GM21381 (cell line): ENCODE measurements around the gene EIF4G1.

Source experiments
- ATAC-seq: cut with Tn5 transposase; IDR thresholded peaks from one replicate; pipeline ENCODE4 v1.9.1; 2021; ENCODE audit warnings: mild to moderate bottlenecking, moderate library complexity; ENCODE audit not compliant: unreplicated experiment

The EIF4G1 gene

DNA sequence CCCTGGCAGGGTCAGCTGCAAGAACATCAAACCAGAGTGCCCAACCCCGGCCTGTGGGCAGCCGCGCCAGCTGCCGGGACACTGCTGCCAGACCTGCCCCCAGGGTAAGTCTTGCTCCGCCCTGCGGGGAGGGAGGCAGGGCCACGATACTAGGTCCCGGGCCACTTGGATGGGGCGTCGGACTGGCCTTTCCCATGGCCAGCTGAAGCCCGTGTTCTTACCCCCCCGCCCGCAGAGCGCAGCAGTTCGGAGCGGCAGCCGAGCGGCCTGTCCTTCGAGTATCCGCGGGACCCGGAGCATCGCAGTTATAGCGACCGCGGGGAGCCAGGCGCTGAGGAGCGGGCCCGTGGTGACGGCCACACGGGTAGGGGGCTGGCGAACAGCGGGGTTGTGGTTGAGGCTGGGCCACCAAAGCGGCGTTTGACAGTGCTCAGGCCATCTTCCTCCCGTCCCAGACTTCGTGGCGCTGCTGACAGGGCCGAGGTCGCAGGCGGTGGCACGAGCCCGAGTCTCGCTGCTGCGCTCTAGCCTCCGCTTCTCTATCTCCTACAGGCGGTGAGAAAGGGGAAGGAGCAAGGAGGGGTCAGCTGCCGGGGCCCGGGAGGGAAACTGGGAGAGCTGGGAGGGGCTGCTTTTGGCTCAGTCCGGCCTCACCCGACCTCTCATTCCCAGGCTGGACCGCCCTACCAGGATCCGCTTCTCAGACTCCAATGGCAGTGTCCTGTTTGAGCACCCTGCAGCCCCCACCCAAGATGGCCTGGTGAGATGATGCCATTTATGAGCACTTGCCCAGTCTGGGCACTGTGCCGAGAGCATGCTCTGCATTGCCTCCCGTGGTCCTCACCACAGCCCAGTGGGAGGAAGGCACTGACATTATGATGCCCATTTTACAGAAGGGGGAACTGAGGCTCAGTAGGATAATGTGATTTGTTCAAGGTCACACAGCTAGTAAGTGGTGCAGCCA lies 67.1 kb downstream of the EIF4G1 start:
- no peak for ATAC-seq

- no peak for ATAC-seq
Observed at GRCh38 chr3:184382326-184383032, 68.1 kb downstream of the EIF4G1 start.

DNA sequence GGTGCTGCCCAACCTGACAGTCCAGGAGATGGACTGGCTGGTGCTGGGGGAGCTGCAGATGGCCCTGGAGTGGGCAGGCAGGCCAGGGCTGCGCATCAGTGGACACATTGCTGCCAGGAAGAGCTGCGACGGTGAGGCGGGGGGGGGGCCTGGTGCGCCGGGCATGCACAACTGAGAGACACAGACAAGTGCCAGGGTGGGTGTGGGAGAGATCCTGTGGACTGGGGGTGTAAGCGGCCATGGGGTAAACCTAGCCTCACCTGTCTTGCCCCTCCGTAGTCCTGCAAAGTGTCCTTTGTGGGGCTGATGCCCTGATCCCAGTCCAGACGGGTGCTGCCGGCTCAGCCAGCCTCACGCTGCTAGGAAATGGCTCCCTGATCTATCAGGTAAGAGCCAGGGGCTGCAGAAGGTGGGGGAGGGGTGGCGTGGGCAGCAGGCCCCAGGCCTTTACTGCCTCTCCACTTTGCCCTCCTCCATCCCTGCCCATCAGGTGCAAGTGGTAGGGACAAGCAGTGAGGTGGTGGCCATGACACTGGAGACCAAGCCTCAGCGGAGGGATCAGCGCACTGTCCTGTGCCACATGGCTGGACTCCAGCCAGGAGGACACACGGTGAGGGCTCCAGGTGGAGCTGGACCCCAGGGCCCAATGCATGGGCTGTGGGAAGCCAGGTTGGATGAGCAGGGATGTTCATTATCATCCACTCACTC lies 68.8 kb downstream of the EIF4G1 start:
- no peak for ATAC-seq

GRCh38 chr3:184384342-184384741 lies 69.9 kb downstream of the EIF4G1 start:
- ATAC-seq, result no peak
